Stimulated activated naive CD8-positive, alpha-beta T cell treated with anti-CD3 and anti-CD28 coated beads, Interleukin-15, amount 100 ng/mL, for 72 hours (primary cell): ENCODE data around the gene FGFRL1.

Source experiments
- ATAC-seq: fragments of 150-1000 bp; cut with Tn5 transposase; 2 replicates; pipeline ENCODE4 v1.10.0; 2021; ENCODE audit warnings: mild to moderate bottlenecking, moderate library complexity
- DNase-seq, 2 donors: peaks; one replicate each; pipeline ENCODE4 v3.0.0; 2021 to 2022
- H3K27ac Mint-ChIP-seq, 2 donors: one replicate each; pipeline ENCODE4 v1.8.0; 2022; ENCODE audit warnings: mild to moderate bottlenecking in 2 of 2, mixed read lengths in 2 of 2, moderate library complexity in 2 of 2
- H3K27me3 Mint-ChIP-seq: one replicate; pipeline ENCODE4 v1.8.0; 2022; ENCODE audit warnings: mixed read lengths
- H3K4me1 Mint-ChIP-seq: one replicate; pipeline ENCODE4 v1.8.0; 2022; ENCODE audit warnings: mild to moderate bottlenecking, mixed read lengths
- H3K4me3 Mint-ChIP-seq, 2 donors: one replicate each; pipeline ENCODE4 v1.8.0; 2022; ENCODE audit warnings: mild to moderate bottlenecking in 2 of 2, mixed read lengths in 2 of 2, moderate library complexity in 1 of 2
- H3K9me3 Mint-ChIP-seq, 2 donors: one replicate each; pipeline ENCODE4 v1.8.0; 2022; ENCODE audit warnings: mixed read lengths in 2 of 2

The FGFRL1 gene

DNA sequence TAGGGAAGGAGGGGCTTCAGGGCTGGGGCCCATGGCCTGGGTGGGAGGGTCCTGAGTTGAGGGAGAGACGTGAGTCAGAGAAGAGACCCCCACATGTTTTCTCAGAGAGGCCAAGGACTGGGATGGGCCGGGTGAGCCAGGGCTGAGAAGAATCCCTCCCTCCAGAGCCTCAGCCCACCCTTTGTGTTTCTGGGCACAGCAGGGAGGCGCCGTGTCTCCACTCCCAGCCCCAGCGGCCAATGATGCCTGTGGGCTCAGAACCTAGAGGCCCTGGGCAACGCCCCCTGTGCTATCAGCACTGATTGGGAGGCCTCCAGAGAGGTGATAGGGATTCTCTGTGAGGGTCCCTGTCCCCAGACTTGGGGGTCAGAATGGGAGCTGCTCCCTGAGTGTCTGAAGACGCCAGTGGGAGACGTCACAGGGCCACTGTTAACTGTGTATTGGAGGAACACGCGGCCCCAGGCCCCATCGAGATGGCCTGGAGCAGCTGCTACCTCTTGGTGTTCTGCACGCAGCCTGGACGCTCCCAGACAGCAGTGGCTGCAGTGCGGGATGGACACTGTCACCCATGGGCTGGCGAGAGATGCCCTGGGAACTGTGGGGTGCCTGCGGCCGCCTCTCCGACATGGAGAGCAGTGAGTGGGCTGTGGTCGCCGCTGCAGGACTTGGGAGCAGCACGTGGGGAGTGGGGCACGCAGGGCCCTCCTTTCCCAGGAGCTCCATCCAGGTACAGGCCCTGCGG is 8.5 kb downstream of the FGFRL1 start:
- Mint-ChIP-seq H3K27ac (no peak overlapping the region), H3K4me3 (no peak overlapping the region), H3K27me3 (no peaks in the 10 kb centered on the region), H3K4me1 (peaks cover 6% of the 10 kb centered on the region), H3K9me3 (no peaks in the 10 kb centered on the region)
- DNase-seq (no peak), ATAC-seq (no peak)

DNA sequence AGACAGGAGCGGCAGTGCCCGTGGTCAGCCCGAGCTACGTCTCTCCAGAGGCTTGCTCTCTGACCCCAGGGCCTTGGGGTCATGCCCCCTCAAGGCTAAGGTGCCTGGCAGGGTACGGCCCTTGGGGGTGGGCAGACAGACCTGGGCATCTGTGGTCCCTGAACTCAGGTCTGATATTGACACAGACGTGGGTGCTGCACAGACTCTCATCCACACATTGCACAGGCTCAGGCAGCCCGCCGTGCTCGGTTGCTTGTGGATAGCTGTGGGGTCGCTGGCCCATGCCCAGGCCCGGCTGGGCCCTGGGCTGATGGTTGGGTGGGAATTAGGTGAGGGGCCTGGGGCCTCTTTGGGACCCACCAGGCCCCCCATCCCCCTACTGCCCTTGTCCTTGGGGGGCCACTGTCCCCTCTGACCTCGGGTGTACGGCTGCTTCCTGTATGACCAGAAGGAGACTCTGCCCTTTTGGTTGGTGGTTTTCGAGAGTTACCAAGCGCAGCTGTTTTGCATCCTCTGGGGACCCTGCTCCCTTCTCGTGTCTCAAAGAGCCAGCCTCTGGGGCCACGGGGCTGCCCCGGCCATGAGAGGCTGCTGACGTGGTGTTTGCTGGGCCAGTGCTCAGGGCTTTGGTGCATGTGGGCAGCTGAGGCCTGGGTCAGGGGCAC is 10.1 kb downstream of the FGFRL1 start:
- Mint-ChIP-seq H3K27me3 (no peaks in the 10 kb centered on the region), H3K4me3 (no peak overlapping the region), H3K9me3 (no peaks in the 10 kb centered on the region), H3K27ac (no peak overlapping the region), H3K4me1 (peaks cover 14% of the 10 kb centered on the region)
- DNase-seq: no peak
- ATAC-seq: peak; percentile 13

DNA sequence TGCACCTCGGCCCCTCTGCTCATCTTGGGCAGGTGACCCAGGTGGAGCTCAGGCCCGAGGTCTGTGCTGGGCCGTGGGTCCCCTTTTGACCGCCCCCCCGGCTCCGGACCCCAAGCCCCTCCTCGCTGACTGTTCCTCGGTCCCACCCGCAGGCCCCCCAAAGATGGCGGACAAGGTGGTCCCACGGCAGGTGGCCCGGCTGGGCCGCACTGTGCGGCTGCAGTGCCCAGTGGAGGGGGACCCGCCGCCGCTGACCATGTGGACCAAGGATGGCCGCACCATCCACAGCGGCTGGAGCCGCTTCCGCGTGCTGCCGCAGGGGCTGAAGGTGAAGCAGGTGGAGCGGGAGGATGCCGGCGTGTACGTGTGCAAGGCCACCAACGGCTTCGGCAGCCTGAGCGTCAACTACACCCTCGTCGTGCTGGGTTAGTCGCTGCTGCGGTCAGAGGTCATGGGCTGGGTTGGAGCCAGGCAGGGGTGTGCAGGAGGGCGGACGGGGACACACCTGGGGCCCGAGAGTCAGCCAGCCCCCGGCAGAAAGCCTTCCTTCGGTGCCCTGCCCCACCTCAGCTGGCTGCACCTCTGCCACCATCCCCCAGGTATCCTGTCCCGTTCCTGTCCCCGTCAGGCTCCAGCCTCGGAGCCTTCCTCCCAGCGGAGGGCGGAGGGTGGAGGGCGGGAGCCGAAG is 10.8 kb downstream of the FGFRL1 start:
- no peaks in the 10 kb centered on the region for H3K27me3 Mint-ChIP-seq
- no peak overlapping the region for H3K4me3 Mint-ChIP-seq
- H3K4me1 Mint-ChIP-seq: peaks cover 14% of the 10 kb centered on the region
- no peaks in the 10 kb centered on the region for H3K9me3 Mint-ChIP-seq
- ATAC-seq (no peak), DNase-seq (no peak)
- H3K27ac Mint-ChIP-seq: no peak overlapping the region

DNA sequence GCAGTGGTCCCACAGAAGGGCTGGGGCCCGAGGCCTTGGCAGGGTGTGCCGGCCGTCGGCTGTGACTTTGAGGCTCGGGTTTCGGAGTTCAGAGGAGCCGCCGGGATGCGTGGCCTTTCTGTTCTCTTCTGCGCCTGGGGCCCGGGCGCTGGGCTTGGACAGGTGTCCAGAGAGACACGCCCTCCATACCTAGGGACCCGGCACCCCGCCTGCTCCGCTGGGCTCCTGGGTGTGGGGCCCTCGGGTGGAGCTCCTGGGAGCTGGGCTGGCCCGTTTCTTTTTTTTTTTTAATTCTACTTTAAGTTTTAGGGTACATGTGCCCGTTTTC is 11.3 kb downstream of the FGFRL1 start:
- ATAC-seq (no peak), DNase-seq (no peak)
- H3K27ac Mint-ChIP-seq: no peak overlapping the region
- H3K27me3 Mint-ChIP-seq: no peaks in the 10 kb centered on the region
- no peak overlapping the region for H3K4me3 Mint-ChIP-seq
- peaks cover 10% of the 10 kb centered on the region for H3K4me1 Mint-ChIP-seq
- H3K9me3 Mint-ChIP-seq: no peaks in the 10 kb centered on the region

DNA sequence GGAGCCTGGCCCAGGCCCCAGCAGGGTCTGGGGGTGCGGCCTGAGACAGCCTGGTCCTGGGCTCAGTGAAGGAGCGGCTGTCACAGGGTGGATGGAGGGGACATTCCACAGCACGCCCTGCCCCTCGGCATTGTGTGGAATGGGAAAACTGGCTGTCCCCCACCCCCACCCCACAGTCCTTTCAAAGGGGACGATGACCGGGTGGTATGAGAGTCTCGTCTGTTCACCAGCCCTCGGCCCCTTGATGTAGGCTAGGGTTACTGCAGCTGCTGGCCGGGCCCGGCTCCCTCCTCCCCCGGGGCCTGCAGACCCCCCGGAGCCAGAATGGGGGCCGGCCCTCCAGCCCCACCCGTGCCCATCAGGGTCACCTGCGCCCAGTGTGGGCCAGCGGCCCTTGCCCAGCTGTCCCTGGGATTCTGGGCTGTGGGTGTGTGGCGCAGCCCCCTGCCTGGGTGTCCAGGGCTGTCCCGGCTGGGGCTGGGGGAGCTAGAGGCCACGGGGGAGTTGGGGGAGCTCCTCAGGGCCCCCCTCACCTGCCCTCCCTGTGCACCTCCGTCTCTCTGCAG is 11.7 kb downstream of the FGFRL1 start:
- Mint-ChIP-seq H3K27ac (no peak overlapping the region), H3K27me3 (no peaks in the 10 kb centered on the region), H3K4me1 (peaks cover 8% of the 10 kb centered on the region), H3K4me3 (no peak overlapping the region), H3K9me3 (no peaks in the 10 kb centered on the region)
- ATAC-seq: no peak
- no peak for DNase-seq

- DNase-seq (no peak), ATAC-seq (peak; percentile 7)
- H3K4me1 Mint-ChIP-seq: peaks cover 8% of the 10 kb centered on the region
- no peak overlapping the region for H3K27ac Mint-ChIP-seq
- H3K27me3 Mint-ChIP-seq: no peaks in the 10 kb centered on the region
- no peaks in the 10 kb centered on the region for H3K9me3 Mint-ChIP-seq
- no peak overlapping the region for H3K4me3 Mint-ChIP-seq
These were observed 12.7 kb downstream of the FGFRL1 start for GRCh38 chr4:1023895-1024740.

GRCh38 chr4:1024882-1025545 is 13.6 kb downstream of the FGFRL1 start:
- peaks cover 8% of the 10 kb centered on the region for H3K4me1 Mint-ChIP-seq
- H3K27me3 Mint-ChIP-seq: no peaks in the 10 kb centered on the region
- H3K27ac Mint-ChIP-seq: peak overlapping the region in 1 of 2 donors; percentile 34
- no peak overlapping the region for H3K4me3 Mint-ChIP-seq
- no peaks in the 10 kb centered on the region for H3K9me3 Mint-ChIP-seq
- ATAC-seq (no peak), DNase-seq (no peak)

- Mint-ChIP-seq H3K4me3 (no peak overlapping the region), H3K9me3 (no peaks in the 10 kb centered on the region), H3K27ac (no peak overlapping the region), H3K27me3 (no peaks in the 10 kb centered on the region), H3K4me1 (peaks cover 8% of the 10 kb centered on the region)
- DNase-seq (no peak), ATAC-seq (peak; percentile 31)
These were observed 14.7 kb downstream of the FGFRL1 start for GRCh38 chr4:1026115-1026514.

GRCh38 chr4:1027219-1027914 is 15.9 kb downstream of the FGFRL1 start:
- no peak overlapping the region for H3K4me3 Mint-ChIP-seq
- DNase-seq (no peak), ATAC-seq (no peak)
- no peak overlapping the region for H3K27ac Mint-ChIP-seq
- peaks cover 4% of the 10 kb centered on the region for H3K27me3 Mint-ChIP-seq
- peaks cover 8% of the 10 kb centered on the region for H3K4me1 Mint-ChIP-seq
- H3K9me3 Mint-ChIP-seq: no peaks in the 10 kb centered on the region

DNA sequence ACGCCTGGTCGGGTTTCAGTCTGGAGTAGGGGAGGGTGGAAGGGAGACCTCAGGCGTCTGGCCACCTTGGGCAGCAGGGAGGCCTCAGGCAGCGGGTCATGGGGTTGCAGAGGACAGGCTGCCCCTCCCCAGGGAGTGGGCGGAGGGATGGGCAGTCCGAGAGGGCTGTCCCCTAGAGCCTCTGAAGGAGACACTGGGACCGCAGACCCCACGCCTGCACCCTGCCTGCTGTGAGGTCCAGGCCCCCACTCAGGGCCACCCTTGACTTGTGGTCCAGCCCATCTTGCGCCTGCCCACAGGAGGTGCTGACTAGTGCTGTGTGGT is 16.5 kb downstream of the FGFRL1 start:
- no peak for DNase-seq
- no peak for ATAC-seq
- H3K4me3 Mint-ChIP-seq: no peak overlapping the region
- H3K27ac Mint-ChIP-seq: no peak overlapping the region
- H3K9me3 Mint-ChIP-seq: no peaks in the 10 kb centered on the region
- H3K27me3 Mint-ChIP-seq: peaks cover 8% of the 10 kb centered on the region
- H3K4me1 Mint-ChIP-seq: peaks cover 8% of the 10 kb centered on the region

GRCh38 chr4:1028574-1029220 is 17.3 kb downstream of the FGFRL1 start:
- H3K27me3 Mint-ChIP-seq: peaks cover 8% of the 10 kb centered on the region
- ATAC-seq (no peak), DNase-seq (no peak)
- H3K4me1 Mint-ChIP-seq: peaks cover 8% of the 10 kb centered on the region
- H3K9me3 Mint-ChIP-seq: no peaks in the 10 kb centered on the region
- H3K4me3 Mint-ChIP-seq: no peak overlapping the region
- H3K27ac Mint-ChIP-seq: no peak overlapping the region

DNA sequence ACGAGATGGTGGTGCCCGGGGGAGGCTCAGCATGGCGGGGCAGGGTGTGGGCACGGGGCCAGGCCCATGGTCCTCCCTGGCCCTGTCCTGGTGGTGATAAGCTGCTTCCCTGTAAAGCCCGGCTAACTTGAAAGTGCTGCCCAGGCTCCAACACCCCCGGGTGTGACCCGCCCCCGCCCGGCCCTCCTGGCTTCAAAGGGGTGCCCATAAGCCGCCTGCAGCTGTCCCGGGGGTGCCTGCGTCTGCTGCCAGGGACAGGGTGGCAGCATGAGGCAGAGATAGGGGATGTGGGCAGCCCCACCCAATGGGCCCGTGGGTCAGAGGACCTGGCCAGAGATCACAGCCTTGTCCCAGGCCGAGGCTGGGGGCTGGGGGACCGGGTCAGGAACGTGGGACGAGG is 18.1 kb downstream of the FGFRL1 start:
- peaks cover 8% of the 10 kb centered on the region for H3K27me3 Mint-ChIP-seq
- H3K4me1 Mint-ChIP-seq: peaks cover 8% of the 10 kb centered on the region
- H3K4me3 Mint-ChIP-seq: no peak overlapping the region
- no peaks in the 10 kb centered on the region for H3K9me3 Mint-ChIP-seq
- peak; percentile 20 for ATAC-seq
- DNase-seq: no peak
- no peak overlapping the region for H3K27ac Mint-ChIP-seq

GRCh38 chr4:1030031-1030430 is 18.6 kb downstream of the FGFRL1 start:
- Mint-ChIP-seq H3K27ac (no peak overlapping the region), H3K4me3 (no peak overlapping the region), H3K4me1 (peaks cover 8% of the 10 kb centered on the region), H3K27me3 (peaks cover 8% of the 10 kb centered on the region), H3K9me3 (no peaks in the 10 kb centered on the region)
- DNase-seq (no peak), ATAC-seq (peak; percentile 5)

GRCh38 chr4:1030559-1030958 is 19.1 kb downstream of the FGFRL1 start:
- DNase-seq (no peak), ATAC-seq (no peak)
- H3K27me3 Mint-ChIP-seq: peaks cover 8% of the 10 kb centered on the region
- H3K4me3 Mint-ChIP-seq: no peak overlapping the region
- H3K4me1 Mint-ChIP-seq: peaks cover 8% of the 10 kb centered on the region
- H3K27ac Mint-ChIP-seq: peak overlapping the region in 1 of 2 donors; percentile 34
- no peaks in the 10 kb centered on the region for H3K9me3 Mint-ChIP-seq
